DMS53 treated with DMSO at 0.1 percent for 48 hours (cell line): ENCODE results near the gene GRID1.
"Not testable (repeated sequence)": the region's sequence is repeated elsewhere in the genome, so short reads cannot be mapped to it uniquely, and the experiment has no call there.

Source experiments
- DNase-seq: peaks from one replicate; lab custom pipeline; 2025; ENCODE audit not compliant: unreplicated experiment; lab: John Stamatoyannopoulos, UW

GRID1 gene

GRCh38 chr10:86176850-86177536 lies 189.6 kb downstream of the GRID1 start:
- no peak for DNase-seq

GRCh38 chr10:86175476-86175875 lies 191.1 kb downstream of the GRID1 start:
- not testable (repeated sequence) for DNase-seq

GRCh38 chr10:86172301-86172700 lies 194.3 kb downstream of the GRID1 start:
- DNase-seq, result no peak

- no peak for DNase-seq
These were observed 196.1 kb downstream of the GRID1 start for GRCh38 chr10:86170255-86171108.

DNA sequence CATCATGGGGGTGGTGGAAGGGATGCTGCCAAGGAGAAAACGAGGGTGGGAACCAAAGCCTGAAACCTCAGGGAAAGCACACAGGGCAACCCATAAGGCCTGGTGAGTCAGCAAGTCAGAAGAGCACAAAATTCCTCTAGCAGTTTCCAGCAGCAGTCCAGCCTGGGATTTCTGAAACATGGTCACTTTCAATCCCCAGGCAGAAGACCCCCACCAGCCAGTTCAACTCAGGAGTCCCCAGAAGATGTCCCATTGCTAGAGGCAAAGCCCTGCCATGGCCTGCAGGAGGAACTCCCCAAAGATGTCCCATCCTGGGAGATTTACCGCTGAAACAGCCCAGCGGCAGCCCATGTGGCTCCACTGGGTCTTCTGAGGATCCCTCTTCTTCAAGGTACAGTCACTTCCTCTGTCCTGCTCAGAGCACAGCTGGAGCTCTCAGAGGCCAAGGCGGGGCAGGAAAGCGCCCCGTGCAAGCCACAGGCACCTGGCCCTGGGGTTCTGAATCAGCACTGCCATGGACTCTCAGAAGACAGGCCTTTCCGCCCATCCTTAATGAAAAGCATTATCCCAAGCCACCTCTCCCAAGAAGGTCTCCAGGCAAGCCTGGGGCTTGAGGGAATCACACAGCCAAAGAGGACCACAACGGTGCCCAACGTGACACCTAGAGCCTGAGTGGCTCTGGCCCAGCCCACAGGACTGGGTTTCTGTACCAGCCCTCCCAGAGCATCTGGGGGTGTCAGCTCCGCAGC lies 196.9 kb downstream of the GRID1 start:
- no peak for DNase-seq

- DNase-seq, result no peak
These were observed 197.5 kb downstream of the GRID1 start for GRCh38 chr10:86169066-86169465.

DNA sequence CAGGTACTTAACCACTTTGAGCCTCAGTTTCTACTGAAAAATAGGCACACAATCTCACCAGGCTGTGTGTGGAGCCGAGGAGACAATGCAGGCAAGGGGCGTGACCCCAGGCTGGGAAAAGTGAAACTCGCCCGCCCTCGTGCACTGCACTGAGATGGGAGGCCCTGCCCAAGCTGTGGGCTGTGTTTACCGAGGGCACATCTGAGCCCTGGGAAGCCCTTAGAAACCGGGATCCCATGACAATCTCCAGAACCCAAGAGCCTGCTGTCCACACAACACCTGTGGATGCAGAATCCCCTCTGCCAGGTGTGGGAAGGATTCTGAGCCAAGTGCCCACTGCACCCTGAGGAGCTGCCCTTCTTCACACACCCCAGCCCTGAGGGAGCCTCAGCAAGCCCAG lies 198.3 kb downstream of the GRID1 start:
- no peak for DNase-seq

GRCh38 chr10:86167762-86168128 lies 198.8 kb downstream of the GRID1 start:
- no peak for DNase-seq

- DNase-seq, result no peak
These were observed 199.4 kb downstream of the GRID1 start for GRCh38 chr10:86167121-86167761.

GRCh38 chr10:86165666-86166065 lies 200.9 kb downstream of the GRID1 start:
- DNase-seq, result no peak

DNA sequence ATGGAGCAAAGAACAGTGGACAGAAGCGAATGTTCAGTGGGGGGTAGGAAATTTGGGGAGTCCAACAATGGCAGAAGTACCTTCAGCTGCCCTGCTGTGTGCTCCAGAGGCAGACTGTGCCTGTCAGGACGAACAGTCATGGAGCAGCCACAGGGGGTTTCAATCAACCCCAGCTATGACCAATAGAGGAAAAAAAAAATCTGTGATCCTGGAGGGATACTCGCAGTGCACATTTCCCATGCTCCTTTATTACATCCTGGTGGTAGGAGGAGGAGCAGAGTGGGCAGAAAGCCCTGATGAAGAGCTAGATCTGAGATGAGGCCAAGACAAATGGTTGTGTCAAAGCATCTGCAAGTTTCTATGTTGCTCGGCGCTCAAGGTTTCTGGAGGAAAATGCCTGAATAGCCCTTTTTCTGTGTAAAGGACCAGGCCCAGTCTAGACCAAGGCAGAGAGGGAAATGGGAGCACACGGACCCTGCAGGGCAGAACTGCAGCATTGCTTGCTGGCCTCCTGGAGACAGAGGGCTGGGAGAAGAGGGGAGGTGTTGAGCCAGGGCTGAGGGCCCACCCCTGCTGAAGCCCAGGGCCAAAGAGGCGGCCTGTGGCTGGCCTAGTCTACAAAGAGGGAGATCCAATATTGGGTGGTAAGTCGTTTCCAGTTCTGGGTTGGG lies 201.5 kb downstream of the GRID1 start:
- no peak for DNase-seq

DNA sequence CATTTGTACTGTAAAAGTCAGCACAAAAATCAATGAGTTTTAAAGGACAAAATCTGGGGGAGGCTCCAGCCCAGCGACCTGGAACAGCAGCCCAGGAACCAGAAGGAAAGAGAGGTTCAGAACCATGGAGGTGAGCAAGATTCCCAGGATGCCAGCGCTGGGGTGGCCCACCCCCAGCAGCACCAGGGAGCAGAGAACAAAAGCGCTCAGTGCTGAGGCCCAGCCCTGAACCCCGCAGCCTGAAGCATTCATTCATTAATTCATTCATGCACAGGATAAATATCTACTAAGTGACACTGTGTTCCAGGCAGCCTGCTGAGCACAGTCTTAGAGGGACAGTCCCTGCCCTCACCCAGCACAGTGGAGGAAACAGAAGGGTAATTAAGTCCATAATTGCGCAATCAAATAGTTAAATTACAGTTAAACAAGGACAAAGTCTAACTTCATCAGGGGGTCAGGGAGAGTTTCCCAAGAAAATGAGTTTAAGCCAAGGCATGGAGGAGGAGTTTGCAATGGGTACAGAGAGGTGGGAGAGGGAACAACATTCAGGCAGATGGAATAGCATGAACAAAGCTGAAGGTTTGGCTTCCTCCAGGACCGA lies 202.3 kb downstream of the GRID1 start:
- no peak for DNase-seq

DNA sequence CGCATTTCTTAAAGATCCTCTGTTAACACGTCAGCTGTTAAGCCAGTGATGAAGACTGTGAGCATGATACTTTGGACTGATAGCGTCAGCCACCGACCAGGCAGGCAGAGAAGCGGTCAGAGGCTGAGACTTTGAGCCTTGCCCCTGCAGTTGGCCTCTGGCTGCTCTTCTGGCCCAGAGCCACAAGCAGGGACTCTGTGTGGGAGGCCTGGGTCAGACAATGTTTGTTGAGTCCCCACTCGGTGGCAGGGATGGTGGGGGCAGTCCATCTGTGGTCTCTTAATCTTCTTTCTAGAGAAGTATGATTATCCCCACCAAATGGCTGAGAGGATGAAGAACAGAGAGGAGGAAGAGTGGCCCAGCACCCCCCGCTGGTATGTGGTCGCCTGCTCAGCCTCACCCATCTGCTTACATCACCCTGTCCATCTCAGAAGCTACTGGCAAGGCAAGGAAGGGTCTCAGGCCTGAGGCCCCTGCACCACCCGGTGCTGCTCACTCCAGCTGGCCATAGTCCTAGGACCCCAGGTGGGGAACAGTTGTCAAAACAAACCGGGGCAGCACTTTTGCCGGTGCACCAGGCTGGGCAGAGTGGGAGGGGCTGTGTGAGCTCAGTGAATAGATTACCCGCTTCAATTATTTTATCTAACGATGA lies 202.9 kb downstream of the GRID1 start:
- DNase-seq, result no peak

GRCh38 chr10:86162696-86163400 lies 203.7 kb downstream of the GRID1 start:
- no peak for DNase-seq

GRCh38 chr10:86162036-86162435 lies 204.6 kb downstream of the GRID1 start:
- DNase-seq, result no peak

DNA sequence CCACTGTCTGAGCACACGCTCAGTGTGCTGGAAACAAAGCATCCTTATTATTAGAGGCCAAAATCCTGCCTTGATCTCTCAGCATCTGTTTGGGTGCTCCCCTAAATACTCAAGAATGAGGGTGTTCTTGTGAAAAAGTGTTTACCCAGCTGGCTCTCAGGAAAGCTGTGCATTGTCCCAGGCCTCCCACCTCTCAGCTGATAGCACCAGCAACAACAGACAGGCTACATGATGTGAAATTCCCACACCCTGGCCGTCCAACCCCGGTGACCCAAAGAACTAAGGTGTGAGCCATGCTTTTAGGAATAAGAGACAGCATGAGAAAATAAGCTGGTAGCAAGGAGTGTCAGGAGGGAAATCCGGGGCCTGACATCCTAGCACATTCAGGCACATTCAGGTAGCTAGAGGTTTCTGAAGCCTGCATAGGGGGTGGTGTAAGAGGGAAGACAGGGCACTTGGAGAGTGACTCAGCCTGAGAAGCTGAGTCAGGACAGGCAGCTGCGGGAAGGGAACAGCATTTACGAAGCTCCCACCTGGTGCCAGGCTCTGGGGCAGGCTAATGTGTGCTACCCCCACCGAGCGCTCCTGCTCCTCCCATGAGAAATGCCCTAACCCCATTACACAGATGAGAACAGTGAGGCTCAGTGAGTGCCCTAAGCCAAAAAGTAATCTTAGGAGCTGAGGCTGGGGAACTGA lies 205.6 kb downstream of the GRID1 start:
- no peak for DNase-seq

- DNase-seq, result no peak
These were observed 206.8 kb downstream of the GRID1 start for GRCh38 chr10:86159797-86160196.

GRCh38 chr10:86155054-86155921 lies 211.3 kb downstream of the GRID1 start:
- no peak for DNase-seq
